HG03139 (cell line): ENCODE measurements around the gene SYNE1.
A peak's percentile ranks its signal among the peaks of the same experiment; 100 is the strongest.
"Not testable (repeated sequence)": the region's sequence is repeated elsewhere in the genome, so short reads cannot be mapped to it uniquely, and the experiment has no call there.

ENCODE experiments used
- ATAC-seq: cut with Tn5 transposase; IDR thresholded peaks from one replicate; pipeline ENCODE4 v1.9.1; 2021; ENCODE audit not compliant: unreplicated experiment

The SYNE1 gene

DNA sequence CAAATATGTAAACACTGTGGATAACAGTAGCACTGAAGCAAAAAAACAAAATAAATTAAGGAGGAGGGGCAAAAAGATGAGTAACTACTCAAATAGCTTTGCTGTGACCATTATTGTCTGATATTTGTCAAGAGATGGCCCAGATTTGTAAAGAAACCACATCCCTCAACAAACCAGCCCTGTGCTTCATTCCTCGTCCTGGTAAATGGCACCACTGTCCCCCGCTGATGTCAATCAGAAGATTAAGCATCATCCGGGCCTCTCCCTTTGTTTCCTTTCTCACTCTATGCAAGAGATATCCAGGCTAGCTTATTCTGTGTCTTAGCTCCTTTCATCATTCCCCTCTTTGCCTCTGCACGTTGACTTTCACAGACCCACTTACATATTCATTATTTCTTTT is 259.0 kb downstream of the SYNE1 start:
- ATAC-seq: no peak

GRCh38 chr6:152375197-152375596 is 262.0 kb downstream of the SYNE1 start:
- no peak for ATAC-seq

- no peak for ATAC-seq
Observed at GRCh38 chr6:152372945-152373344, 264.2 kb downstream of the SYNE1 start.

DNA sequence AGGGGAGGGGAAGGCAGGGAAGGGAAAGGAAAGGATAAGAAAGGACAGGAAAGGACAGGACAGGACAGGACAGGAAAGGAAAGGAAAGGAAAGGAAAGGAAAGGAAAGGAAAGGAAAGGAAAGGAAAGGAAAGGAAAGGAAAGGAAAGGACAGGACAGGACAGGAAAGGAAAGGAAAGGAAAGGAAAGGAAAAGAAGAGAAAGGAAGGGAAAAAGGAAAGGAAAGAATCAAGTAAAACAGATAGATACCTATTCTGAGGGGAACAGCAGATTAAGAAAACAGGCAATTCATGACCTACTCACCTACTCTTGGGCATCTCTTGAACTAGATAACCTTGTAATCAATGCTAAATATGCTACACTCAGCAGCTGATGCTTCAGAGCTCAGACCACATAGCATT is 265.4 kb downstream of the SYNE1 start:
- ATAC-seq: no peak

GRCh38 chr6:152368751-152369624 is 268.2 kb downstream of the SYNE1 start:
- no peak for ATAC-seq

GRCh38 chr6:152364866-152365265 is 272.3 kb downstream of the SYNE1 start:
- ATAC-seq: no peak

DNA sequence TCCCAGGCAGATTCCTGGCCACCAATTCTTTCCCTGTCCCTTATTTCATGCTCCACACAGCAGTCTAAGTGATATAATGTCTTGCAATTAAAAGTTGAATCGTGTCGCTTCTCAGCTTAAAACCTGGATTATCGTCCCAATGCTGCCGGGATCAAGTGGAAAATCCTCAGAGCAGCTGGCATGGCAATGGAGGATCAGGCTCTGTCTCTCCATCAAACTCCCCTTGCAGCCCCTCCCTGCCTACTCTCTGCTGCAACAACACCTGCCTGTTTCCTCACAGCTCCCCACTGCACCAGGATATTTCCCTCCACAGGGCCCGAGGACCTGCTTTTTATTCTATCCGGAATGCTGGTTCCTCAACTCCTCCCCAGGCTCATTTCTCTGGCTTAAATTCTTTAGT is 277.1 kb downstream of the SYNE1 start:
- ATAC-seq: no peak

GRCh38 chr6:152356662-152357061 is 280.5 kb downstream of the SYNE1 start:
- ATAC-seq: peak; percentile 64

DNA sequence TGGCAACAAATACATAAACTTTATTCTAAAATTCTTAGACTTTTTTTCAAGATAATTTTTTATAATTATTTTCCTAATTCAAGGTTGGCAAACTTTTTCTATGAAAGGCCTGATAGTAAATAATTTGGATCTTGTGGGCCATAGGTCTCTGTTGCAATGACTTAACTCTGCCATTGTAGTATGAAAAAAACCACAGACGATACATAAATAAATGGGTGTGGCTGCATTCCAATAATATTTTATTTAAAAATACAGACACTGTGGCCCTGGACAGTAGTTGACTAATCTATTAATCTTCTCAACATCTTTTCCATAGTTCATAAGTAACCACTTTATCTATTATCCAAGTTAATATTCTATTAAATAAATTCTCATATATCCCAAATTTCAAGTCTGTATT is 281.1 kb downstream of the SYNE1 start:
- ATAC-seq: no peak

DNA sequence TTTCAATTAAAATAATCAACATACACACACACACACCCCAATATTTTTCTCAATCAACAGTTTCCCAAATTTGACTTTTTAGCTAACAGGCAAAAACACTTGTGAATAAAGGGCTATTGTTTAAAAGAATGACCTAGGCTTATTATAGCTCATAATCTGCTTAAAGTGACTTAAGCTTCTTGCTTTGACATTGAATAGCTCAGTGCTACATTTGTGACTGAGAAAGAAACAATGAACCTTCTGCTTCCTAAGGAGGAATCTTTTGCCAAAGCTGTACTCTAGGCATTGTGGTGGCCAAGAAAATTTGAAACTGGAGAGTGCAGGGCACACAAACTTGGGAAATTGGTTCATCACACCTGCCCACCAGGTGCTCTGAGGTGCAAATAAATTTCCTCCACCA is 282.0 kb downstream of the SYNE1 start:
- no peak for ATAC-seq

DNA sequence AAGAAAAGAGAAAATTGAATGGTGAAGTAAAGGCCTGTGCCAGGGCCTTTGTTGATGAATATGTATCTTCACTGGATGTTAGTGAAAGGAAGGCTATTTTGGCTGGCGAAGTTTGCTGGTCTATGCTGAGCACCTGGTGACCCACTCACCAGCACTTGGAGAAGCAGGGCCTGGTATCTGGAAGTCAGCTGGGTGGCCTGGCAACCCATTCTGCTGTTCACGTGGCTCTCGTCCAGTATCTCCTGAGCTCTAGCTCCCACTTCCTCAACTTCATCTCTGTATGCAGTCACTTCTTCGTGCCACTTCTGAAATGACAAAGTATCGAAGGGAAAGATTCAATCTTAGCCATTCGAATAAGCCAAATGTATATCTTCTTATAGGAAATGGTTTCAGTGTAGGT is 283.7 kb downstream of the SYNE1 start:
- ATAC-seq: no peak

- ATAC-seq: no peak
Observed at GRCh38 chr6:152351742-152352141, 285.4 kb downstream of the SYNE1 start.

DNA sequence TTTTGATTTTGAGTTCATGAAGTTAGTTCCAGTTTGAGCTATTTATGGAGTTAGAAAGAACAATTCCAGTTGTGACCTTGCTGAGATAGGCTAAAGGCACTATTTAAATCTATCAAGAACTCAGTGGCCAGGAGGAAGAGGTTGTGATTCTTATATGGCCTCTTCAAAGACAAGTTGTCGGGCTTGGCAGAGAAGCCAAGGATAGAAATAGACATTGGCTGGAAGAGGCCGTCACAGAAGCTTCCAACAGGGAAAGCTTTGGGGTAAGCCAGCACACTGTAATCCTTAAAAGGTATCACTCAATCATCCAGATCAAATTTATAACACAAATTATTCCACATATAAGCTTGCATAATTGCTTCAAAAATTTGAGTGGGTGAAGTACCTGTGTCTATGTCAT is 286.1 kb downstream of the SYNE1 start:
- ATAC-seq: no peak

- ATAC-seq: no peak
Observed at GRCh38 chr6:152348116-152348515, 289.0 kb downstream of the SYNE1 start.

- ATAC-seq: no peak
Observed at GRCh38 chr6:152343735-152344360, 293.3 kb downstream of the SYNE1 start.

- ATAC-seq: no peak
Observed at GRCh38 chr6:152341596-152341995, 295.6 kb downstream of the SYNE1 start.

DNA sequence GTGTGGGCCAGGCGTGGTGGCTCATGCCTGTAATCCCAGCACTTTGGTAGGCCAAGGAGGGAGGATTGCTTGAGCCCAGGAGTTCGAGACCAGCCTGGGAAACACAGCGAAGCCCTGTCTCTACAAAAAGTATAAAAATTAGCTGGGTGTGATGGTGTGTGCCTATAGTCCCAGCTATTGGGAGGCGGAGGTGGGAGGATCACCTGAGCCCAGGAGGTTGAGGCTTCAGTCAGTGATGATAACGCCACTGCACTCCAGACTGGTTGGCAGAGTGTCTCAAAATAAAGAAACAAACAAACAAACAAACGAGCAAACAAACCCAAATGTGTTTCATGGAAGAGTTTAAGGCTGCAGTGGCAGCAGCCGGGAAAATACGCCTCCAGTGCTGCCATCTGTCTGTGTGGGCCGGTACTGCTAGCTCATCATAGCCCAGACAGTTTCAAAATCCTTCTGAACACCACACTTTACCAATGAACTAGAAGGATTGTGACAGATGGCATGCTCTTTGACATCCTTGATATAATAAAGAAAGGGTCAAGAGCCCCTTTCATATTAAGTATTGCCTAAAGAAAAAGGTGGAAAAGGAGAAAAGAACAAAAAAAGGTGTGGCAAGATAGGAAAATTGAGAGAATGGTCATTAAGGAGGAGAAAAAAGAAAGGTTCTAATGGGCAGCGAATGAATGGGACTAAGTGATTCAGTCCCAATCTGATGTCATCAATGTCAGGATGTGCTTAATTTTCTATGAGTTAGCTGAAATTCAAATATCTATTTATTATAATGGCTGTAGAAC is 298.6 kb downstream of the SYNE1 start:
- ATAC-seq: peak; percentile 86

DNA sequence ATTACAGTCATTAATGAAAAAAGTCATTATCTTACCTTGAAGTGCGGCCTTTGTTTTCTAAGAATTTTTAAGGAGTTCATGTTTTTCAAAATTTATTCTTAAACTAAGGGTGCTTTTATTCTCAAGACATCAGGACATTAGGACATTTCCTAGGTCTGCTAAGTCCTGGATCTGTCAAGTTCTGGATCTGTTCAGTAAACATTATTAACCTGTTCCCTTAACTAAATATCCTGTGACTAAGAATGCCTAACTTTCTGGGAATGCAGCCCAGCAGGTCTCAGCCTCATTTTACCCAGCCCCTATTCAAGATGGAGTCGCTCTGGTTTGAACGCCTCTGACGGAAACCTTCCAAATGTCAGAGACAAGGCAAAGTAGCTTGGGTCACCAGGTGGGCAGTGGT is 302.6 kb downstream of the SYNE1 start:
- ATAC-seq: no peak

DNA sequence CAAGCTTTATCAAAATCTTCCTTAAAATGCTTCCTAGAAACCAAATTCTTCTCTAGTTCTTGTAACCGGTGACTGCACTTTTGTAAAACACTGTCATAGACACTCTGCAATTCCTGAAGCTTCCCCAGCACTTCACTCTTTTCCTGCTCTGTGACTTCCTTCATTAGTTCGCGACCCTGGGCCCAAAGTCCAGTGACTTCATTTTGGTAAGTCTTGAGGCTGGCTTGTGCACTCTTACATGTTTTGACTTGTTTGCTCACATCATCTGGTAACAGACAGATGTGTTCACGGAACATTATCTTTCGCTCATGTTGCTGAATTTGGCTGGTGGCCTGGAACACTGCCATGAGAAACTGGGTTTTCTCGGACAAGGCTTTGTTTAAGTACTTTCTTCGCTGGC is 306.2 kb downstream of the SYNE1 start:
- ATAC-seq: no peak

GRCh38 chr6:152329638-152330448 is 307.3 kb downstream of the SYNE1 start:
- ATAC-seq: no peak

DNA sequence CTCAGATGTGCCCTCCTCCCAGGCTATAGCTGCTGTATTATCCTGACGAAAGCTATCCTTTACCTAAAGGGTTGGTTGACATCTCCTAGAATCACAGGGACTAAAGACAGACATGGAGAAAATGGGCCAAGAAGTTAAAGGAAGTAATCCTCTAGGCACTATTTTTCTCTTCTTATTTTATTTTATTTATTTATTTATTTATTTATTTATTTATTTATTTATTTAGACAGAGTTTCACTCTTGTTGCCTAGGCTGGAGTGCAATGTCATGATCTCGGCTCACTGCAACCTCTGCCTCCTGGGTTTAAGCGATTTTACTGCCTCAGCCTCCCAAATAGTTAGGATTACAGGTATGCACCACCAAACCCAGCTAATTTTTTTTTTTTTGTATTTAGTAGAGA is 309.0 kb downstream of the SYNE1 start:
- not testable (repeated sequence) for ATAC-seq
